Activated CD8-positive, alpha-beta memory T cell treated with anti-CD3 and anti-CD28 coated beads, Interleukin-2, amount 50 U/mL, for 24 hours (primary cell): ENCODE measurements around the gene KLLN.
A peak's percentile ranks its signal among the peaks of the same experiment; 100 is the strongest.
"Not testable (repeated sequence)": the region's sequence is repeated elsewhere in the genome, so short reads cannot be mapped to it uniquely, and the experiment has no call there.

ENCODE experiments used
- DNase-seq: peaks from one replicate; pipeline ENCODE4 v3.0.0-alpha.2; 2020; ENCODE audit errors: extremely low read depth

KLLN gene

DNA sequence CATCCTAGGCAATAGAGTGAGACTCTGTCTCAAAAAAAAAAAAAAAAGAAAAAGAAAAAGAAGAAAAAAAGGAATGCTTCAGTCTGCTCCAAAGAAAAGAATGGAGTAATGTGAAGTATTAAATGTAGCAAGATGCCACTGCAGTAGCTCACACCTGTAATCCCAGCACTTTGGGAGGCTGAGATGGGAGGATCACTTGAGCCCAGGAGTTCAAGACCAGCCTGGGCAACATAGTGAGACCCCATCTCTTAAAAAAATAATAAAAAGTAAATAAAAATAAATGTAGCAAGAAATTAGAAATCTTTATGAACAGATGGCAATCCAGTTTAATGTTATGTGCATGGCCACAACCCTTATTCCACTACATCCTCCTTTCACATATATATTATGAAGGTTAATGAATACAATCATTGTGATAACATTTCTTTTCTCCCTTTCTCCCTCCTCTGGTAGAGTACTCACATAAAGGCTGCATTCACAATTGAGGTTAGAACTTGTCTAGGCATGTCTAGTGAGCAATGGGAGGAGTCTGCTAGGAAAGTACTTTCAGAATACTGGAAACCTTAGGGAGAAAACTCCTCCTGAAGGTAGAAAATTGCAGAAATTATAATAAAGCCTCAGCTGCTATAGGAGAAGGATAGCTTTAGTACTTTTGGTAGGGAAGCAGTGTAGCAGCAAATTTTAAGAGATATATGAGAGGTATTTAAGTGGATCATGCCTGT is 20.4 kb downstream of the KLLN start:
- DNase-seq, result no peak

DNA sequence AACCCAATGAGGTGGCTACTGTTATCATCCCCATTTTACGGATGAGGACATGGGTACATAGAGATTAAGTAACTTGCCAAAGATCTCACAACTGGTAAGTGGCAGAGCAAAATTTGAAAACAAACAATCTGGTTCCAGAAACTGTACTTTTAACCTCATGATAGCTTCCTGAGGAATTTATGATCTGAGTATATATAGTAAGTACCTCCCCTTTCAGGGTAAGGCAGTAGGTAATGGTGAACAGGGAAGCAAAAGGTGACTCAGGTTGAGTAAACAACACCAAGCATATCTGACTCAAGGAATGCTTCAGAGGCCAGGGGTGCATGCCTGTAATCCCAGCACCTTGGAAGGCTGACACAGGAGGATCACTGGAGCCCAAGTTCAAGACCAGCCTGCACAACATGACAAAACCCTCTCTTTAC is 21.1 kb downstream of the KLLN start:
- DNase-seq, result no peak

DNA sequence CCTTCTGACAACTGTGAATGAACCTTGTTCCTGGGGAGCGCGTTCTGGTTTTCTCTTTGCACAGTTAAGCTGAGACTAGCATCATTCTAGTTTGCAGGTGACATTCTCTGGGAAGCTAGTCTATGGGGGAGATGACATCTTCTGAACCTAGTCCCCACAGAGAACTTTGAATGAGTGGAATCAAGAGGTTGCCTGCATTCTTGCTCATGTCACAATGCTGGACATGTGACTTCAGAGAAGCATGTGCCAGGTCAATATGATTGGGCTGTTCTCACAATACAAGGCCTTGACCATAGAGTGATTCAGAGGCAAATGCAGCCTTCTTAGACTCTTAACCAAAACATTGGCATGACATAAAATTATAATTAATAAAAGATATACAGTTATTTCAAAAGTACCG is 22.1 kb downstream of the KLLN start:
- DNase-seq, result no peak

DNA sequence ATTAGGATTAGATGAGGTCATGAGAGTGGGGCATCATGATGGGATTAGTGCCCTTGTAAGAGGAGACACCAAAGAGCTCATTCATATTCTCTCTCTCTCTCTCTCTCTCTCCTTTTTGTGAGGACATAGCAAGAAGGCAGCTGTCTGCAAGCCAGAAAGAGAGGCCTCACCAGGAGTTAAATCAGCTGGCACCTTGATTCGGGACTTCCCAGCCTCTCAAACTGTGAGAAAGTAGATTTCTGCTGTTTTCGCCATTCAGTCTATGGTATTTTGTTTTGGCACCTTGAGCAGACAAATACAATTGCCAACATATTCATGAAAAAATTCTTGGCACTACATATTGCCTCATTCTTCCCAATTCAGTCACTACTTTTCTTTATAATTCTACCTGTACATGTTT is 24.7 kb downstream of the KLLN start:
- DNase-seq, result no peak

DNA sequence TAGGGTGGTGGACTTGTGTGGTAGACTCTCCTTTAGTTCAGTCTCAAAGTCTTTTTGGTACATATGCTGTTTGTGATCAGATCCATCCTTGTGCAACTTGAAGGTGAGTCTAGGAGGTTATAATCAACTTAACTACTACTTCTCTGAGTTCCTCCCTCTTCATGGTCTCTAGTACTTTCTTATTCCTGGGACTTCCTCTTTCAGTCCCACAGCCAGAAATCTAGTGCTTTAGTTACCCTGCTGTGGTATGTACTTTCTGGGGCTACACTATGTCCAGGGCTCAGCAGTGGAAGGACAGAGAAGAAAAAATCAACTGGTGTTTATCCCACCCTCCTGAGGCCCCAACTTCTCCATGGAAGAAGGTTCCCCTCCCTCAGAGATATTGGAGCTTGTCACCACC is 25.9 kb downstream of the KLLN start:
- no peak for DNase-seq

DNA sequence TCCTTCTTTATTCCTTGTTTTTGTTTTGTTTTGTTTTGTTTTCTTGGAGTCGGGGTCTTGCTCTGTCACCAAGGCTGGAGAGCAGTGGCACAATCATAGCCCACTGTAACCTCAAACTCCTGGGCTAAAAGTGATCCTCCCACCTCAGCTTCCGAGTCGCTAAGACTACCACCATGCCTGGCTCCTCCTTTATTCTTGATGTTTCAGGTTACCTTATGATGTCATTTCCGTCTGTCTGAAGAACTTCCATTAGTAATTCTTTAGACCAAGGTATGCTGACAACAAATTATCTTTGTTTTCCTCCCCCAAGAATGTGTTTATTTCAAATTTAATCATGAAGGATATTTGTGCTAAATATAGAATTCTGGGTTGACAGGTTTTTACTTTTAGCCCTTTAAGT is 27.2 kb downstream of the KLLN start:
- no peak for DNase-seq

DNA sequence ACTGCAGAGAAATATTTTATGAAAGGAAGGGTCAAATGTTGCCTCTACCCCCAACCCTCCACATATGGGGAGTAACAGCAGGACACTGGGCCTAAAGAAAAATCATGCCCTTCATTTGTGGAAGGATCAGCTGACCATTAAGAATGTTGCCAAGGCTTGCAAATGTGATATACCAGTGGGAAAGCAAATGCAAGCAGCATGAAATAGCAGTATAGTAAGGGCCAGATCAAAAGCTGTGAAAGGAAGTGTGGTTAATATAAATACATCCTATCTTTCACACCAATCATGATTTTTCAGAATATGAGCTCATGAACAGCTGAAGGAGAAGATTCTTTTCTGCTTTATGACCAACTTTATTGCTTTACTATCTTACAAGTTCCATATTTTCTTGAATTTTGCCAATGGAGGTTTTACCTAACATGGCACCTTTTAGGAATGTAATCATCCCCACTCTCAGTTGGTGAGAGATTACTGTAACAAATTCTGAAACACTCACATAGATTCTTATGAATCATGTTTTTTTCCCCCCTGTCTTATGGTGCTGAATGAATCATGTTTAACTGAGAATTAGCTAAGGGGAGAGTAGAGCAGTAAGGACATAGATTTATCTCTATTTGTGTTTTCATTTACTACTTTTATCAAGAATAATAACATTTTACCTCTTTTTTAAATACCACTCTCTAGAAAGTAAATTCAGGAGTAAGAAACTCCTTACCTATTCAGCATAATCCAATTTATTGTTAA is 33.2 kb downstream of the KLLN start:
- no peak for DNase-seq

DNA sequence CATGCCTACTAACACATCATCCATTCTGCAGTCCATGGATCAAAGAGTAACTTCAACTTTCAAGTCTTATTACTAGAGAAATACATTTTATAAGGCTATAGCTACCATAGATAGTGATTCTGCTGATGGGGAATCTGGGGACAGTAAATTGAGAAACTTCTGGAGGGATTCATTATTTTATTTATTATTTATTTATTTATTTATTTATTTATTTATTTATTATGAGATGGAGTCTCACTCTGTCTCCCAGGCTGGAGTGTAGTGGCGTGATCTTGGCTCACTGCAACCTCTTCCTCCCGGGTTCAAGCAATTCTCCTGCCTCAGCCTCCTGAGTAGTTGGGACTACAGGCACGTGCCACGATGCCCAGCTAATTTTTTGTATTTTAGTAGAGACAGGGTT is 34.3 kb downstream of the KLLN start:
- DNase-seq, result not testable (repeated sequence)

DNA sequence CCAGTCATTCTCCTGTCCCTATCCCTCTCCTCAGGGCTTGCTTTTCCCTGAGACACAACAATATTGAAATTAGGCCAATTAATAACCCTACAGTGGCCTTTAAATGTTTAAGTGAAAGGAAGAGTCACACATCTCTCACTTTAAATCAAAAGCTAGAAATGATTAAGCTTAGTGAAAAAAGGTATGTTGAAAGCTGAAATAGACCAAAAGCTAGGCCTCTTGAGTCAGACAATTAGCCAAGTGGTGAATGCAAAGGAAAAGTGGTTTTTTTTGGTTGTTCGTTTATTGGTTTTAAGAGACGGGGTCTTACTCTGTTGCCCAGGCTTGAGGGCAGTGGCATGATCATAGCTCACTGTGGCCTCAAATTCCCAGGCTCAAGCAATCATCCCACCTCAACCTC is 35.7 kb downstream of the KLLN start:
- DNase-seq, result no peak

DNA sequence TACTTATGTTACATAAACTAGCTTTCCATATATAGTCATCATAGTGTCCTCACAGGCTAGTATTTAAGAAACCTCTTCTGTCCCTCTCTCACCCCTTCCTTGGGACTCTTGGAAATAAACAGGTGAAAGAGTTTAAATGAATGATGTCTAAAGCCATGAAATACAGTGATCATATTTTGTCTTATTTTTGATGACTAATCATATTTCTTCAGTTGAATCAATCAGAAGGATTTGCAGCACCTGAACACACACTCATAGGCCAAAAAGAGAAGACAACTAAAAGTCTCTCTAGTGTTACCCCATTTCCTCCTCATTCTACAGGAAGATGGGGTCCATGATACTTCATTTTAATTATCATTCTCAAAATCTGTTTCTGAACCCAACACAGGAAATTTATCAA is 36.7 kb downstream of the KLLN start:
- DNase-seq, result no peak

DNA sequence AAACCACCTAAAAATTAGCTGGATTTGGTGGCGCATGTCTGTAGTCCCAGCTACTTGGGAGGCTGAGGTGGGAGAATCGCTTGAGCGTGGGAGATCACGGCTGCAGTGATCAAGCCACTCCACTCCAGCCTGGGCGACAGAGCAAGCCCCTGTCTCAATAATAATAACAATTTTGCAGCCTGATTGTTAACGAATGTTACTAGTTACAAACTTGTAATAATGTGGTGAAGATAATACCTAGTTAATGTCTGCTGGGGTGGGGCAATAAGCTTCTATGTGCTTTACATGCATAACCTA is 44.1 kb downstream of the KLLN start:
- no peak for DNase-seq

DNA sequence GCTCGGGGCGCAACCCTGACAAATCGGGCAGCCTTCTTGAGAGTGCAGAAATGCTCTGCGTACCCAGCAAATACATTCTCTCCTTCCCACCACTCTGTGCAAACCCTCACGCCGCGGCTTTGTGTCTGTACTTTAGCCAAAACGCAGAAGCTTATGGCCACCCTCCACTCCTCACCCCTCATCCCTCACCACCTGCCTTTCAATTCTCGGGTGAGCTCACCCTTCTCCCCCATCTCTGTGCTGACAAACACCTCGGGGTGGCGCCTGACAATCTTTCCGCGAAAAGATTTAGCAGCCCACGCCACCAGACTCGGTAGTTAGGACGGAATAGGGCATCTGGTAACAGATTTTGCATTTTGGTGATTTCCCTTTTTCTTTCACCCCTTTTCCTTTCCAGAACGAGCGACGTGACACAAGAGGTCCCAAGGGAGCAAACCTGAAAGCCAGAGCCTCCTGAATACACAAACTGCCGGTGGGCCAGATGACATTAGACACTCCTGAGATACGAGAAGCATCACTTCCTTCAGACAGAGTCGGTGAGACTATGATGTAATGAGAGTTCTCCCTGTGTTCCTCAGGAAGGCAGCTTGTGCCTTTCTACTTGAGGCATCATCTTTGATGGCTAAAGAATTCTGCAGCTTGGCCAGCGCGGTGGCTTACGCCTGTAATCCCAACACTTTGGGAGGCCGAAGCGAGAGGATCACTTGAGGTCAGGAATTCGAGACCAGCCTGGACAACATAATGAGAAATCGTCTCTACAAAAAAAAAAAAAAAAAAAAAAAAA is 44.6 kb downstream of the KLLN start:
- peak; percentile 42 for DNase-seq

DNA sequence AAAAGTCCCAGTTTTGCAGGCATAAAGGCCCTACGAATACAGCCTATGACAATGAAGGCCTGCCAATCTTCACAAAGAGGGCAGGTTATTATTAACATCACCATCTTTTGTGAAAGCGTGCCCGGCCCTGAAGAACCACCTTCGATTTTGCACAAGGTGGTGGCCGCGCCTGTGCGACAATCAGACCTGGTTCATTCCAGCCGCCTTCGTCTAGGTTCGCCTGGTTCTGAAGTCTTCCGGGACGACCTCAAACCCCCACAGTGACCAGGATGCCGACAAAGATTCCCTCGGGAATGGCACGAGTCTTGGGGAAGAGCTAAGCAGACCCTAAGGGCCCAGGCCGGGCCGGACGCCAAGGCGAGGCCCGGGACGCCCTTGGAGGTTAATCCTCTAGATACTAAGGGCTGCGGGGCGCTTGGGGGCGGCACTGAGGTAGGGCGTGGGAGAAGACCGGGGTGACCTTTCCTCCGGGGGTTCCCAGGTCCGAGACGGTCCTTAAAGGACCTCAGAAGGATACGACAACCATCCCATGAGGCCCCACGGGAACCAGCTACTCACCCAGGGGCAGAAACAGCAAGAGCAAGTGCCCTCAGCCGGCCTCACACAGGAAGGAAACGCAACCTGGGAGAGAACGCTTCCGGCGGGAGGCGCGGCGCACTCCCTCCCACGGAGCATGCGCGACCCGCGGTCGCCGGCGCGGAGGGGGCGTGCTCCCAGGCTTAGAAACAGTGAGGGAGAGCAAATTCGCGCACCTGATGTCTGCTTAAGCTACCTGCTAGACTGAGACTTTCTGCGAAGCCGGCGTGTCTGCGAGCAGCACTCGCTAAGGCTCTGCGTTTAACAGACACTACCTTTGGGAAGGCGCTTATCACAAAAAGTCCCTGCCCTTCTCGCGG is 45.5 kb downstream of the KLLN start, which contains the start of gene ATAD1:
Gene ATAD1, minus strand, starts transcription at position 618 of the 896 bp plus-strand sequence. CDS start 3,627 bp downstream, outside the sequence.
- peak; percentile 71 for DNase-seq

DNA sequence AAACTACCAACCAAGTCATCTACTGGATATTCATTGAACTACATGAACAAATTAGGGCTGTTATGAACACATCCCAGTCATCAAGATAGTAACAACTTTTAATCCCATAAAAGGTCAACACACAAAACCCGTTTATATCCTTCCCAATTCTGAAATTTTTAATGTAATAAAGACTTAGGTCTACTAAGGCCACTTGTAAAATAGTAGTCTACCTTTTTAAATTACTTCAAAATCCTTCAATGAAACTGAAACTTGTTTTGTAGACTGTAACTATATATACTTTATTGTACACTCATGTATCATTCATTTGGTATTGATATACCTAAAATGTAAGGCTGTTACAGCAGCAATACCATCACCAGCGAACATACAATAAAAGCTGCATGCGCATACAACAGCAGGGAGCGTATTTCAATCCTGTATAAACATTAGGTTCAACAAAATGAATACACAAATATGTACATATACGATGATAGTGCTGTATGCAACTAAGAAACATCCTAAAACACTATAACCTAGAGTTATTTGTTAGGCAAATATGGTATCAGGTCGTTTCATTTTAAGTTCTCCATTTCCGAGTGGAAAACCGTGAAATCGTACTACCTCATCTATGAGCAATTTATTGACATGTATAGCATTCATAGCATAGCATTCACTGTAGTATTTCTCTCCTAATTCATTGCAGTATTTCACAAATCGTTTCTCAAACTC is 46.3 kb downstream of the KLLN start:
- DNase-seq, result no peak

DNA sequence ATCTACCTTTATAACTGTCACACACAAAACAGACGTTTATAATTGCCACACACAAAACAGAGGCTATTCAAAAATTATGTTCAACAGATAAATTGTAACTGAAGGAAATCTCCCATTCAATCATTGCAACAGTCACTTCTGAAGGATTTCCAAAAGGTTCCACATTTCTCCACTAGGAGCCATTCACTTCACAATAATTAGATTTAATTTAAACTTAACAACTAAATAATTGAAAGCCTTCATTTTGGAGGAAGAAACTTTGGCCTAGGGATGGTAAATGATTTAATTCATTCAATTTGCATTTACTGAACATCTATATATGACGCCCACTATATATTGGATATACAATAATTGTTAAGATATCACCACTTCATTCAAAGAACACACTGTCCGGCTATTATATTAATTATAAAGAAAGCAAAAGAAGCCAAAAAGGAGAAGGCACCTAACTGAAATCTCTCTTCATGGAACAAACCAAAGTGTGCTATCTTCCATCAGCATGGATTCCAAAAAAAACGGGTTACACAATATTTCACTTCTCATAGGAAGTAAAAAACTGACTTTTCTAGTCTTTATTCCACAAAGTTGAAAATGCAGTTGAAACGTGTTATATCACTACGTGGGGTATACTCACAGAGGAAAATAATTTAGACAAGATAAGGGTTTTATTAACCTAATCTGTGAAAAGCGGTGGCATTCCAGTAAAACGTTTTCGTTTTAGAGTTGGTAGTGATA is 47.0 kb downstream of the KLLN start:
- DNase-seq, result no peak
